Measurements from ENCODE around the gene SLC25A13.
"Not testable (repeated sequence)": the region's sequence is repeated elsewhere in the genome, so short reads cannot be mapped to it uniquely, and the experiment has no call there.

DNA sequence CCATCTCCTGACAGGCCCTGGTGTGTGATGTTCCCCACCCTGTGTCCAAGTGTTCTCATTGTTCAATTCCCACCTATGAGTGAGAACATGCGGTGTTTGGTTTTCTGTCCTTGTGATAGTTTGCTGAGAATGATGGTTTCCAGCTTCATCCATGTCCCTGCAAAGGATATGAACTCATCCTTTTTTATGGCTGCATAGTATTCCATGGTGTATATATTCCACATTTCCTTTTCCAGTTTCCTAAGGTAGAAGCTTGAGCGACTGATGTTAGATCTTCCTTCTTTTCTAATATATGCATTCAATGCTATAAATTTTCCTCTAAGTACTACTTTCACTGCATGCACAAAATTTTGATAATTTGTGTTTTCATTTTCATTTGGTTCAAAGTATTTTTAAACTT is 44.0 kb upstream of the SLC25A13 start:
- TF ChIP-seq, protein P1, sequence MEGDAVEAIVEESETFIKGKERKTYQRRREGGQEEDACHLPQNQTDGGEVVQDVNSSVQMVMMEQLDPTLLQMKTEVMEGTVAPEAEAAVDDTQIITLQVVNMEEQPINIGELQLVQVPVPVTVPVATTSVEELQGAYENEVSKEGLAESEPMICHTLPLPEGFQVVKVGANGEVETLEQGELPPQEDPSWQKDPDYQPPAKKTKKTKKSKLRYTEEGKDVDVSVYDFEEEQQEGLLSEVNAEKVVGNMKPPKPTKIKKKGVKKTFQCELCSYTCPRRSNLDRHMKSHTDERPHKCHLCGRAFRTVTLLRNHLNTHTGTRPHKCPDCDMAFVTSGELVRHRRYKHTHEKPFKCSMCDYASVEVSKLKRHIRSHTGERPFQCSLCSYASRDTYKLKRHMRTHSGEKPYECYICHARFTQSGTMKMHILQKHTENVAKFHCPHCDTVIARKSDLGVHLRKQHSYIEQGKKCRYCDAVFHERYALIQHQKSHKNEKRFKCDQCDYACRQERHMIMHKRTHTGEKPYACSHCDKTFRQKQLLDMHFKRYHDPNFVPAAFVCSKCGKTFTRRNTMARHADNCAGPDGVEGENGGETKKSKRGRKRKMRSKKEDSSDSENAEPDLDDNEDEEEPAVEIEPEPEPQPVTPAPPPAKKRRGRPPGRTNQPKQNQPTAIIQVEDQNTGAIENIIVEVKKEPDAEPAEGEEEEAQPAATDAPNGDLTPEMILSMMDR (IDR thresholded peaks at IDR 0.05; ENCODE audit: control extremely low read depth in 1 of 3, insufficient read depth in 1 of 3, low read depth in 1 of 3, low read length in 3 of 3), result not testable (repeated sequence)
- not testable (repeated sequence) for TF ChIP-seq SIN3A (conservative IDR thresholded peaks at IDR 0.05 in 1 of 2, IDR thresholded peaks at IDR 0.05 in 1 of 2; ENCODE audit: low read depth in 1 of 2, low read length in 2 of 2); SUZ12 (IDR thresholded peaks at IDR 0.05; ENCODE audit: low read length); HDAC6 (IDR thresholded peaks at IDR 0.05; ENCODE audit: low read depth, low read length)

Measured in H1 (cell line).